ENCODE measurements around the gene MIAT. TPM values are rescaled to one million over a fixed set of nuclear protein-coding genes. Genes with fewer than 3 reads are reported as not detected.

MIAT gene
- total RNA-seq, 3 donors from 2014 or later = 0.80 to 2.3 (median 1.9) TPM

GRCh38 chr22:26675687-26676268, 18.4 kb downstream of the MIAT start:
- Histone ChIP-seq H3K27me3 (no peaks in the 10 kb centered on the region), H3K4me1 (peaks cover 0 to 5% of the 10 kb centered on the region in 2 donors), H3K9me3 (no peaks in the 10 kb centered on the region), H3K36me3 (no peaks in the 10 kb centered on the region), H3K4me3 (no peak overlapping the region), H3K27ac (no peak overlapping the region)
- DNase-seq (ENCODE audit: low spot score in 2 of 2) = no peak
- intact Hi-C loops (cut with DNase I; ENCODE audit: low total_unique reads) = no loop called here
- TF ChIP-seq POLR2AphosphoS5 (IDR thresholded peaks at IDR 0.05) = no peak

GRCh38 chr22:26677217-26677616, 19.8 kb downstream of the MIAT start:
- Histone ChIP-seq H3K4me3 (no peak overlapping the region), H3K36me3 (no peaks in the 10 kb centered on the region), H3K27ac (no peak overlapping the region), H3K4me1 (peaks cover 0 to 5% of the 10 kb centered on the region in 2 donors), H3K27me3 (no peaks in the 10 kb centered on the region), H3K9me3 (no peaks in the 10 kb centered on the region)
- no peak for DNase-seq (ENCODE audit: low spot score in 2 of 2)
- TF ChIP-seq POLR2A (IDR thresholded peaks at IDR 0.05) (no peak), CTCF (IDR thresholded peaks at IDR 0.05) (no peak), POLR2AphosphoS5 (IDR thresholded peaks at IDR 0.05) (no peak)
- intact Hi-C loops (cut with DNase I; ENCODE audit: low total_unique reads) = no loop called here

- DNase-seq (ENCODE audit: low spot score in 2 of 2) = peak; percentile 48 to 75
- TF ChIP-seq POLR2A (IDR thresholded peaks at IDR 0.05) = no peak
- peak; percentile 41 to 79 (median 73) for TF ChIP-seq CTCF (IDR thresholded peaks at IDR 0.05)
These were observed 21.7 kb downstream of the MIAT start for GRCh38 chr22:26679003-26679629.

GRCh38 chr22:26680485-26680884, 23.1 kb downstream of the MIAT start:
- H3K4me3 ChIP-seq = no peak overlapping the region
- no peaks in the 10 kb centered on the region for H3K9me3 ChIP-seq
- no peaks in the 10 kb centered on the region for H3K27me3 ChIP-seq
- DNase-seq (ENCODE audit: low spot score in 2 of 2) = no peak
- no peaks in the 10 kb centered on the region for H3K36me3 ChIP-seq
- no peak overlapping the region for H3K27ac ChIP-seq
- H3K4me1 ChIP-seq = no peaks in the 10 kb centered on the region
- intact Hi-C loops (cut with DNase I; ENCODE audit: low total_unique reads) = no loop called here
- no peak for TF ChIP-seq POLR2A (IDR thresholded peaks at IDR 0.05)
- TF ChIP-seq POLR2AphosphoS5 (IDR thresholded peaks at IDR 0.05) = no peak
- no peak for TF ChIP-seq CTCF (IDR thresholded peaks at IDR 0.05)

More at GRCh38 chr22:26679003-26679629, 21.7 kb downstream of the MIAT start:
- no peak overlapping the region for H3K4me3 ChIP-seq
- H3K9me3 ChIP-seq = no peaks in the 10 kb centered on the region
- intact Hi-C loops (cut with DNase I; ENCODE audit: low total_unique reads) = no loop called here
- no peaks in the 10 kb centered on the region for H3K4me1 ChIP-seq
- H3K27ac ChIP-seq = no peak overlapping the region
- H3K36me3 ChIP-seq = no peaks in the 10 kb centered on the region
- H3K27me3 ChIP-seq = no peaks in the 10 kb centered on the region

- TF ChIP-seq POLR2AphosphoS5 (IDR thresholded peaks at IDR 0.05) = no peak
- Histone ChIP-seq H3K4me1 (no peaks in the 10 kb centered on the region), H3K36me3 (no peaks in the 10 kb centered on the region), H3K27me3 (no peaks in the 10 kb centered on the region), H3K27ac (no peak overlapping the region), H3K9me3 (no peaks in the 10 kb centered on the region), H3K4me3 (no peak overlapping the region)
- DNase-seq (ENCODE audit: low spot score in 2 of 2) = no peak
- intact Hi-C loops (cut with DNase I; ENCODE audit: low total_unique reads) = no loop called here
These were observed 24.0 kb downstream of the MIAT start for GRCh38 chr22:26681395-26681821.

- H3K9me3 ChIP-seq = no peaks in the 10 kb centered on the region
- DNase-seq (ENCODE audit: low spot score in 2 of 2) = no peak
- H3K27me3 ChIP-seq = no peaks in the 10 kb centered on the region
- intact Hi-C loops (cut with DNase I; ENCODE audit: low total_unique reads) = no loop called here
- no peak overlapping the region for H3K4me3 ChIP-seq
- TF ChIP-seq CTCF (IDR thresholded peaks at IDR 0.05) (no peak), POLR2A (IDR thresholded peaks at IDR 0.05) (no peak), POLR2AphosphoS5 (IDR thresholded peaks at IDR 0.05) (no peak)
- H3K27ac ChIP-seq = no peak overlapping the region
- no peaks in the 10 kb centered on the region for H3K36me3 ChIP-seq
- H3K4me1 ChIP-seq = no peaks in the 10 kb centered on the region
These were observed 26.8 kb downstream of the MIAT start for GRCh38 chr22:26684168-26684567.
